SK-N-SH treated with all-trans-retinoic acid at 6 μM for 48 hours (cell line): ENCODE measurements around the gene TMEM33.

Experiments
- ARNTL ChIP-seq: fragments of 450-650 bp; formaldehyde crosslinking; IDR thresholded peaks from 2 replicates; pipeline ENCODE4 v1.5.0; 2020; ENCODE audit warnings: low read depth, mild to moderate bottlenecking, moderate library complexity, borderline replicate concordance
- CSDC2 ChIP-seq: fragments of 250-450 bp; sonication (Bioruptor Pico); IDR thresholded peaks from 2 replicates; pipeline ENCODE4 v1.5.0; 2020; ENCODE audit warnings: mild to moderate bottlenecking, moderate library complexity
- OSR1 ChIP-seq: fragments of 250-450 bp; sonication (Bioruptor Pico); IDR thresholded peaks from 2 replicates; pipeline ENCODE4 v1.8.0; 2022; ENCODE audit warnings: moderate library complexity, mild to moderate bottlenecking, inconsistent platforms
- PATZ1 ChIP-seq: fragments of 250-450 bp; sonication (Bioruptor Pico); IDR thresholded peaks from 2 replicates; pipeline ENCODE4 v1.8.0; 2020; ENCODE audit warnings: mild to moderate bottlenecking, moderate library complexity, borderline replicate concordance
- RARB ChIP-seq: fragments of 250-450 bp; sonication (Bioruptor Pico); IDR thresholded peaks from 2 replicates; pipeline ENCODE4 v1.8.0; 2021; ENCODE audit warnings: mild to moderate bottlenecking, moderate library complexity
- TCF4 ChIP-seq: fragments of 250-450 bp; sonication (Bioruptor Pico); IDR thresholded peaks from 2 replicates; pipeline ENCODE4 v1.8.0; 2021; ENCODE audit warnings: mild to moderate bottlenecking, moderate library complexity, borderline replicate concordance
- ZFP3 ChIP-seq: fragments of 250-450 bp; sonication (Bioruptor Pico); IDR thresholded peaks from 2 replicates; pipeline ENCODE4 v1.5.0; 2020; ENCODE audit warnings: mild to moderate bottlenecking, moderate library complexity
- ZNF565 ChIP-seq: fragments of 450-650 bp; formaldehyde crosslinking; conservative IDR thresholded peaks from 2 replicates; pipeline ENCODE4 v1.5.0; 2020; ENCODE audit warnings: low read depth, mild to moderate bottlenecking, moderate library complexity
- ZNF70 ChIP-seq: fragments of 450-650 bp; formaldehyde crosslinking; IDR thresholded peaks from 2 replicates; pipeline ENCODE4 v1.5.0; 2020; ENCODE audit warnings: mild to moderate bottlenecking, moderate library complexity

GRCh38 chr4:41992967-41993857 is 58.0 kb downstream of the TMEM33 start:
- TF ChIP-seq RARB: no peak
- no peak for TF ChIP-seq PATZ1 (CRISPR knock-in tag)
- no peak for TF ChIP-seq ARNTL (CRISPR knock-in tag)
- no peak for TF ChIP-seq ZFP3
- TF ChIP-seq OSR1 (CRISPR knock-in tag): no peak
- no peak for TF ChIP-seq ZNF70 (CRISPR knock-in tag)
- no peak for TF ChIP-seq TCF4
- no peak for TF ChIP-seq CSDC2 (CRISPR knock-in tag)
- no peak for TF ChIP-seq ZNF565 (CRISPR knock-in tag)
